GM19239 (cell line): ENCODE measurements around the gene NBPF4.

ENCODE experiments used
- DNase-seq: peaks from one replicate; pipeline ENCODE4 v3.0.0; 2011; ENCODE audit warnings: low spot score; ENCODE audit not compliant: insufficient read length
- FAIRE-seq: peaks from 2 replicates; lab custom pipeline; 2011; peaks lifted over from hg19 to GRCh38; lab: Jason Lieb, UNC

The NBPF4 gene

GRCh38 chr1:108179018-108179417, 64.9 kb downstream of the NBPF4 start:
- DNase-seq (no peak), FAIRE-seq (no peak)
